Measurements from ENCODE around the gene RARB.

DNA sequence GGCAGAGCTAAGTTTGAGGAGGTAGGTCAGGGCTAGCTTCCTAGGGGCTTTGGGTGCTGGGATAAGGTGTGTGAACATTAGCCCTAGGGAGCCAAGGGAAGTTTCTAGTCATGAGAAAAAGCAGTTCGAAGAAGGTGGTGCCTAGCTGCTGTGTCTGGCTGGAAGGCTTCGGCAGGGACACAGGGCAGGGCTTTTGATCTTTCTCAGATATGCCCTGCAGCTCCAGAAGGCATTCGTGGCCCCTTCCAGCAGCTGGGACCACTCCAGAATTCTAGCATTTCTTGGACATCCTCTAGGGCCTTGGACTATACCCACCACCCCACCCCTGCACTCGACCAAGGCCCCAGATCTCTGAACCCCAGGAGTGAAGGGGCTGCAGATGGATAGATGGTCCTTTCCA, 148.1 kb downstream of the RARB start:
- TF ChIP-seq CTCF (conservative IDR thresholded peaks at IDR 0.05 in 1 of 2, IDR thresholded peaks at IDR 0.05 in 1 of 2; ENCODE audit: low read depth in 1 of 2, low read length in 2 of 2) (no peak), EZH2 (IDR thresholded peaks at IDR 0.05; ENCODE audit: low read length, missing control alignments) (no peak)

Data from fibroblast of lung (primary cell).